Pancreas (tissue), 10 donors: ENCODE data around the gene SULF2. TPM values are rescaled to one million over a fixed set of nuclear protein-coding genes. Genes with fewer than 3 reads are reported as not detected.

Experiments used
- ATAC-seq, 4 donors: fragments of 200-7000 bp; cut with Tn5 transposase; one replicate each; pipeline versions ENCODE4 v1.8.0 to v1.9.1; 2020; ENCODE audit warnings: mild to moderate bottlenecking in 4 of 4, moderate library complexity in 4 of 4
- DNase-seq, 6 donors: peaks; one replicate each; pipeline ENCODE4 v3.0.0-alpha.2; 2020
- FAIRE-seq: peaks from 2 replicates; lab custom pipeline; 2012; peaks lifted over from hg19 to GRCh38; lab: Jason Lieb, UNC
- H3K27ac ChIP-seq, 4 donors: fragments of 200-600 bp; sonication (generic); 1 replicate in 3 of 4; 2 replicates in 1 of 4; pipeline versions ENCODE4 v1.5.0 to v1.8.0; 2020
- H3K27me3 ChIP-seq, 4 donors: fragments of 200-600 bp; one replicate each; pipeline ENCODE4 v1.8.0; 2021
- H3K36me3 ChIP-seq, 3 donors: fragments of 200-600 bp; sonication (generic) in 1 of 3; one replicate each; pipeline versions ENCODE4 v1.5.0 to v1.8.0; 2020 to 2021
- H3K4me1 ChIP-seq, 3 donors: fragments of 200-600 bp; one replicate each; pipeline ENCODE4 v1.8.0; 2021
- H3K4me3 ChIP-seq, 4 donors: fragments of 200-600 bp; sonication (generic) in 2 of 4; one replicate each; pipeline versions ENCODE4 v1.5.0 to v1.8.0; 2020 to 2021
- H3K9me3 ChIP-seq, 4 donors: fragments of 200-600 bp; one replicate each; pipeline ENCODE4 v1.8.0; 2021
- CTCF ChIP-seq, 4 donors: fragments of 200-600 bp; sonication (generic) in 3 of 4; IDR thresholded peaks; one replicate each; pipeline versions ENCODE4 v1.5.0 to v1.8.0; 2021; ENCODE audit warnings: antibody characterized with exemption in 4 of 4
- WGBS, 2 donors: extraction: QIAGEN DNeasy Blood & Tissue Kit; methylation state at CpG; one replicate each; pipeline ENCODE4 v1.1.7; 2013; 5-methylcytosine and 5-hydroxymethylcytosine counted together
- intact Hi-C, 3 donors: fragments of 100-400 bp; cut with DNase I; formaldehyde crosslinking; loops; one replicate each; pipeline versions ENCODE4 v1.11.1 to v1.14.2; 2022
- polyA plus RNA-seq, 2 donors: library from polyadenylated mRNA; stranded (reverse); fragments of 200-250 nt; gene quantifications; one replicate each; pipeline ENCODE4 v1.2.3, GENCODE V29; 2013
- total RNA-seq, 6 donors: library from RNA; stranded (reverse); fragmentation: NEBNext Ultra II Directional in 4 of 6; extraction: Animal tissue kit (Norgen Biotek cat#: 25700) in 4 of 6; gene quantifications; one replicate each; pipeline versions ENCODE4 v1.2.1 to v1.2.4, GENCODE V29; 2021 to 2023
- donor health status: healthy with polysubstance abuse.
- donor health status: DM: no; HTN: no; CAD: no; lungs with moderate emphysema.
- donor health status: DM: no; HTN: no; CAD: no.
- donor health status: control.
- donor health status: control.
- donor health status: Bipolar disorder and iron deficiency.
- donor health status: DM: yes; HTN: yes; CAD: no.
- donor health status: DM: no; HTN: no; CAD: no.
- donor health status: DM: no; HTN: no; CAD: no.
- donor health status: DM: yes; HTN: yes; CAD: no.

The SULF2 gene
- total and polyA plus RNA-seq, 8 donors, result 4.5 to 41.7 (median 9.2) TPM

- DNase-seq (peak in 1 of 6 donors; percentile 61), FAIRE-seq (no peak), ATAC-seq (peak in 2 of 4 donors; percentile 72 to 74)
- intact Hi-C loops, result no loop called here
- Histone ChIP-seq H3K27ac (no peak overlapping the region), H3K27me3 (no peaks in the 10 kb centered on the region), H3K36me3 (no peaks in the 10 kb centered on the region), H3K9me3 (no peaks in the 10 kb centered on the region), H3K4me1 (no peaks in the 10 kb centered on the region), H3K4me3 (no peak overlapping the region)
- no peak for TF ChIP-seq CTCF (IDR thresholded peaks at IDR 0.05)
- 48 to 68% methylated on average over 18 of the region's 18 CpGs for WGBS, 2 donors
Observed at GRCh38 chr20:47727170-47727880, 58.0 kb downstream of the SULF2 start.

GRCh38 chr20:47726632-47727031, 58.6 kb downstream of the SULF2 start:
- WGBS, 2 donors, result 74 to 85% methylated on average over 7 of the region's 7 CpGs
- Histone ChIP-seq H3K27me3 (no peaks in the 10 kb centered on the region), H3K36me3 (no peaks in the 10 kb centered on the region), H3K4me1 (no peaks in the 10 kb centered on the region), H3K27ac (no peak overlapping the region), H3K9me3 (no peaks in the 10 kb centered on the region), H3K4me3 (no peak overlapping the region)
- FAIRE-seq (no peak), ATAC-seq (no peak), DNase-seq (no peak)
- intact Hi-C loops, result no loop called here
- no peak for TF ChIP-seq CTCF (IDR thresholded peaks at IDR 0.05)

GRCh38 chr20:47725248-47725973, 59.9 kb downstream of the SULF2 start:
- no peak for FAIRE-seq
- Histone ChIP-seq H3K9me3 (no peaks in the 10 kb centered on the region), H3K4me3 (no peak overlapping the region), H3K4me1 (no peaks in the 10 kb centered on the region), H3K27me3 (no peaks in the 10 kb centered on the region), H3K36me3 (no peaks in the 10 kb centered on the region), H3K27ac (no peak overlapping the region)
- ATAC-seq, result peak; percentile 55 to 93 (median 84)
- 43 to 51% methylated on average over 18 of the region's 18 CpGs for WGBS, 2 donors
- TF ChIP-seq CTCF (IDR thresholded peaks at IDR 0.05), result peak; percentile 74 to 92 (median 83)
- intact Hi-C loops, result no loop called here
- DNase-seq, result peak; percentile 46 to 73 (median 64)

- no peaks in the 10 kb centered on the region for H3K4me1 ChIP-seq
- no peaks in the 10 kb centered on the region for H3K9me3 ChIP-seq
- ATAC-seq, result no peak
- TF ChIP-seq CTCF (IDR thresholded peaks at IDR 0.05), result no peak
- no peaks in the 10 kb centered on the region for H3K36me3 ChIP-seq
- FAIRE-seq, result no peak
- H3K27me3 ChIP-seq, result no peaks in the 10 kb centered on the region
- no peak overlapping the region for H3K4me3 ChIP-seq
- 71 to 73% methylated on average over 5 of the region's 5 CpGs for WGBS, 2 donors
- H3K27ac ChIP-seq, result no peak overlapping the region
- no peak for DNase-seq
- intact Hi-C loops, result no loop called here
Observed at GRCh38 chr20:47724910-47725247, 60.4 kb downstream of the SULF2 start.

GRCh38 chr20:47724396-47724795, 60.9 kb downstream of the SULF2 start:
- 59 to 65% methylated on average over 6 of the region's 6 CpGs for WGBS, 2 donors
- no peak overlapping the region for H3K27ac ChIP-seq
- no peak overlapping the region for H3K4me3 ChIP-seq
- TF ChIP-seq CTCF (IDR thresholded peaks at IDR 0.05), result no peak
- no peaks in the 10 kb centered on the region for H3K4me1 ChIP-seq
- FAIRE-seq (no peak), DNase-seq (no peak), ATAC-seq (no peak)
- no peaks in the 10 kb centered on the region for H3K9me3 ChIP-seq
- no peaks in the 10 kb centered on the region for H3K36me3 ChIP-seq
- intact Hi-C loops, result no loop called here
- H3K27me3 ChIP-seq, result no peaks in the 10 kb centered on the region
